Liver (tissue), 9 donors: ENCODE results near the gene GTPBP2. TPM values are rescaled to one million over a fixed set of nuclear protein-coding genes. Genes with fewer than 3 reads are reported as not detected.

Source experiments
- DNase-seq: peaks from one replicate; pipeline ENCODE4 v3.0.0-alpha.2; 2017; ENCODE audit warnings: low spot score
- H3K27ac ChIP-seq, 2 donors: one replicate each; pipeline ENCODE4 v1.7.0; 2013; ENCODE audit warnings: inconsistent platforms in 2 of 2, low read length in 2 of 2, control low read depth in 1 of 2, low read depth in 1 of 2, mild to moderate bottlenecking in 1 of 2
- H3K27me3 ChIP-seq, 4 donors: one replicate each; pipeline versions ENCODE4 v1.6.1 to v1.7.0; 2013; ENCODE audit warnings: low read length in 3 of 4, inconsistent platforms in 1 of 4, mild to moderate bottlenecking in 1 of 4, moderate library complexity in 1 of 4; ENCODE audit not compliant: control insufficient read depth in 4 of 4, insufficient read depth in 4 of 4
- H3K36me3 ChIP-seq, 4 donors: one replicate each; pipeline versions ENCODE4 v1.6.1 to v1.7.0; 2013; ENCODE audit warnings: low read length in 3 of 4, mild to moderate bottlenecking in 3 of 4, low read depth in 1 of 4, moderate library complexity in 1 of 4; ENCODE audit not compliant: control insufficient read depth in 4 of 4, insufficient read depth in 3 of 4
- H3K4me1 ChIP-seq, 4 donors: one replicate each; pipeline versions ENCODE4 v1.6.1 to v1.7.0; 2013; ENCODE audit warnings: low read length in 3 of 4, mild to moderate bottlenecking in 3 of 4, moderate library complexity in 1 of 4; ENCODE audit not compliant: control insufficient read depth in 4 of 4, insufficient read depth in 4 of 4
- H3K4me3 ChIP-seq, 3 donors: one replicate each; pipeline versions ENCODE4 v1.6.1 to v1.7.0; 2013; ENCODE audit warnings: low read length in 3 of 3, control low read depth in 1 of 3, low read depth in 1 of 3, mild to moderate bottlenecking in 1 of 3
- H3K9ac ChIP-seq, 2 donors: one replicate each; pipeline ENCODE4 v1.7.0; 2013; ENCODE audit warnings: low read length in 2 of 2, mild to moderate bottlenecking in 2 of 2, moderate library complexity in 2 of 2, control low read depth in 1 of 2, low read depth in 1 of 2
- H3K9me3 ChIP-seq, 4 donors: one replicate each; pipeline versions ENCODE4 v1.6.1 to v1.7.0; 2013; ENCODE audit warnings: low read length in 3 of 4; ENCODE audit not compliant: control insufficient read depth in 4 of 4
- EGR1 ChIP-seq, 2 donors: IDR thresholded peaks; 2 replicates each; pipeline ENCODE4 v1.6.1; 2016 to 2018; ENCODE audit warnings: antibody characterized with exemption in 2 of 2, low read depth in 2 of 2
- FOXA1 ChIP-seq: IDR thresholded peaks from 2 replicates; pipeline ENCODE4 v1.6.1; 2016; ENCODE audit warnings: antibody characterized with exemption
- FOXA2 ChIP-seq: IDR thresholded peaks from 2 replicates; pipeline ENCODE4 v1.6.1; 2016; ENCODE audit warnings: antibody characterized with exemption
- GABPA ChIP-seq, 2 donors: IDR thresholded peaks in 1 of 2; conservative IDR thresholded peaks in 1 of 2; 2 replicates each; pipeline ENCODE4 v1.6.1; 2016; ENCODE audit warnings: antibody characterized with exemption in 2 of 2, mild to moderate bottlenecking in 1 of 2, moderate library complexity in 1 of 2
- HNF4A ChIP-seq, 2 donors: conservative IDR thresholded peaks; 2 replicates each; pipeline ENCODE4 v1.6.1; 2016; ENCODE audit warnings: antibody characterized with exemption in 2 of 2, mild to moderate bottlenecking in 2 of 2
- HNF4G ChIP-seq: IDR thresholded peaks from 2 replicates; pipeline ENCODE4 v1.6.1; 2016; ENCODE audit warnings: antibody characterized with exemption
- JUND ChIP-seq, 2 donors: IDR thresholded peaks; 2 replicates each; pipeline ENCODE4 v1.6.1; 2016; ENCODE audit warnings: antibody characterized with exemption in 2 of 2
- MAX ChIP-seq: IDR thresholded peaks from 2 replicates; pipeline ENCODE4 v1.6.1; 2016; ENCODE audit warnings: antibody characterized with exemption
- NR2F2 ChIP-seq: IDR thresholded peaks from 2 replicates; pipeline ENCODE4 v1.6.1; 2016; ENCODE audit warnings: antibody characterized with exemption
- RAD21 ChIP-seq, 2 donors: IDR thresholded peaks; 2 replicates each; pipeline ENCODE4 v1.6.1; 2016; ENCODE audit warnings: antibody characterized with exemption in 2 of 2, mild to moderate bottlenecking in 2 of 2
- RXRA ChIP-seq, 2 donors: IDR thresholded peaks; 2 replicates each; pipeline ENCODE4 v1.6.1; 2017 to 2018; ENCODE audit warnings: antibody characterized with exemption in 2 of 2, mild to moderate bottlenecking in 1 of 2
- SP1 ChIP-seq: IDR thresholded peaks from 2 replicates; pipeline ENCODE4 v1.6.1; 2018; ENCODE audit warnings: antibody characterized with exemption, mild to moderate bottlenecking
- TAF1 ChIP-seq: conservative IDR thresholded peaks from 2 replicates; pipeline ENCODE4 v1.6.1; 2016; ENCODE audit warnings: antibody characterized with exemption, mild to moderate bottlenecking
- YY1 ChIP-seq: IDR thresholded peaks from 2 replicates; pipeline ENCODE4 v1.6.1; 2016; ENCODE audit warnings: antibody characterized with exemption, mild to moderate bottlenecking
- ZBTB33 ChIP-seq: IDR thresholded peaks from 2 replicates; pipeline ENCODE4 v1.6.1; 2016; ENCODE audit warnings: antibody characterized with exemption
- WGBS: extraction: QIAGEN DNeasy Blood & Tissue Kit; methylation state at CpG from one replicate; pipeline ENCODE4 v1.1.7; 2013; 5-methylcytosine and 5-hydroxymethylcytosine counted together
- polyA plus RNA-seq, 2 donors: library from polyadenylated mRNA; stranded (reverse) in 1 of 2; unstranded in 1 of 2; fragments of 200-250 nt in 1 of 2; fragments of >200 nt in 1 of 2; fragmentation: Nextera tagmentation in 1 of 2; extraction: Ambion mirVana in 1 of 2; gene quantifications; one replicate each; pipeline versions ENCODE4 v1.2.1 to v1.2.3, GENCODE V29; 2013 to 2015
- total RNA-seq, 2 donors: library from RNA; depleted of rRNA; stranded (reverse); fragments of >200 nt; gene quantifications; one replicate each; pipeline ENCODE4 v1.2.3, GENCODE V29; 2014
- TF ChIP-seq, protein P1 (sequence below): IDR thresholded peaks from 2 replicates; pipeline ENCODE4 v1.6.1; 2016; ENCODE audit warnings: antibody characterized with exemption, mild to moderate bottlenecking
- TF ChIP-seq, protein P2 (sequence below): fragments of 150-350 bp; IDR thresholded peaks from 2 replicates; pipeline ENCODE4 v1.5.1; 2017; ENCODE audit warnings: improper control_type of control experiment, low read depth, low read length; ENCODE audit not compliant: missing input control
- TF ChIP-seq, protein P3 (sequence below): IDR thresholded peaks from 2 replicates; pipeline ENCODE4 v1.6.1; 2016; ENCODE audit warnings: antibody characterized with exemption
- donor health status: healthy.
- donor health status: healthy.
- donor health status: healthy.
- donor health status: healthy.
- donor health status: healthy.

GTPBP2 gene
- total and polyA plus RNA-seq, 4 donors: 7.9 to 69.1 (median 16.1) TPM

GRCh38 chr6:43621078-43621835 lies 7.8 kb downstream of the GTPBP2 start:
- no peaks in the 10 kb centered on the region for H3K4me1 ChIP-seq
- no peaks in the 10 kb centered on the region for H3K27me3 ChIP-seq
- no peak overlapping the region for H3K27ac ChIP-seq
- TF ChIP-seq MAX (no peak), JUND (IDR thresholded peaks at IDR 0.05) (no peak), ZBTB33 (no peak), NR2F2 (no peak), HNF4G (no peak), HNF4A (conservative IDR thresholded peaks at IDR 0.05) (no peak), SP1 (no peak), RXRA (IDR thresholded peaks at IDR 0.05) (no peak), GABPA (IDR thresholded peaks at IDR 0.05 in 1 of 2, conservative IDR thresholded peaks at IDR 0.05 in 1 of 2) (no peak), YY1 (no peak), RAD21 (IDR thresholded peaks at IDR 0.05) (no peak), TAF1 (no peak), FOXA1 (no peak), EGR1 (IDR thresholded peaks at IDR 0.05; ENCODE audit: low read depth in 2 of 2) (no peak), FOXA2 (no peak)
- TF ChIP-seq, protein P1, sequence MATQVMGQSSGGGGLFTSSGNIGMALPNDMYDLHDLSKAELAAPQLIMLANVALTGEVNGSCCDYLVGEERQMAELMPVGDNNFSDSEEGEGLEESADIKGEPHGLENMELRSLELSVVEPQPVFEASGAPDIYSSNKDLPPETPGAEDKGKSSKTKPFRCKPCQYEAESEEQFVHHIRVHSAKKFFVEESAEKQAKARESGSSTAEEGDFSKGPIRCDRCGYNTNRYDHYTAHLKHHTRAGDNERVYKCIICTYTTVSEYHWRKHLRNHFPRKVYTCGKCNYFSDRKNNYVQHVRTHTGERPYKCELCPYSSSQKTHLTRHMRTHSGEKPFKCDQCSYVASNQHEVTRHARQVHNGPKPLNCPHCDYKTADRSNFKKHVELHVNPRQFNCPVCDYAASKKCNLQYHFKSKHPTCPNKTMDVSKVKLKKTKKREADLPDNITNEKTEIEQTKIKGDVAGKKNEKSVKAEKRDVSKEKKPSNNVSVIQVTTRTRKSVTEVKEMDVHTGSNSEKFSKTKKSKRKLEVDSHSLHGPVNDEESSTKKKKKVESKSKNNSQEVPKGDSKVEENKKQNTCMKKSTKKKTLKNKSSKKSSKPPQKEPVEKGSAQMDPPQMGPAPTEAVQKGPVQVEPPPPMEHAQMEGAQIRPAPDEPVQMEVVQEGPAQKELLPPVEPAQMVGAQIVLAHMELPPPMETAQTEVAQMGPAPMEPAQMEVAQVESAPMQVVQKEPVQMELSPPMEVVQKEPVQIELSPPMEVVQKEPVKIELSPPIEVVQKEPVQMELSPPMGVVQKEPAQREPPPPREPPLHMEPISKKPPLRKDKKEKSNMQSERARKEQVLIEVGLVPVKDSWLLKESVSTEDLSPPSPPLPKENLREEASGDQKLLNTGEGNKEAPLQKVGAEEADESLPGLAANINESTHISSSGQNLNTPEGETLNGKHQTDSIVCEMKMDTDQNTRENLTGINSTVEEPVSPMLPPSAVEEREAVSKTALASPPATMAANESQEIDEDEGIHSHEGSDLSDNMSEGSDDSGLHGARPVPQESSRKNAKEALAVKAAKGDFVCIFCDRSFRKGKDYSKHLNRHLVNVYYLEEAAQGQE: no peak
- TF ChIP-seq, protein P2, sequence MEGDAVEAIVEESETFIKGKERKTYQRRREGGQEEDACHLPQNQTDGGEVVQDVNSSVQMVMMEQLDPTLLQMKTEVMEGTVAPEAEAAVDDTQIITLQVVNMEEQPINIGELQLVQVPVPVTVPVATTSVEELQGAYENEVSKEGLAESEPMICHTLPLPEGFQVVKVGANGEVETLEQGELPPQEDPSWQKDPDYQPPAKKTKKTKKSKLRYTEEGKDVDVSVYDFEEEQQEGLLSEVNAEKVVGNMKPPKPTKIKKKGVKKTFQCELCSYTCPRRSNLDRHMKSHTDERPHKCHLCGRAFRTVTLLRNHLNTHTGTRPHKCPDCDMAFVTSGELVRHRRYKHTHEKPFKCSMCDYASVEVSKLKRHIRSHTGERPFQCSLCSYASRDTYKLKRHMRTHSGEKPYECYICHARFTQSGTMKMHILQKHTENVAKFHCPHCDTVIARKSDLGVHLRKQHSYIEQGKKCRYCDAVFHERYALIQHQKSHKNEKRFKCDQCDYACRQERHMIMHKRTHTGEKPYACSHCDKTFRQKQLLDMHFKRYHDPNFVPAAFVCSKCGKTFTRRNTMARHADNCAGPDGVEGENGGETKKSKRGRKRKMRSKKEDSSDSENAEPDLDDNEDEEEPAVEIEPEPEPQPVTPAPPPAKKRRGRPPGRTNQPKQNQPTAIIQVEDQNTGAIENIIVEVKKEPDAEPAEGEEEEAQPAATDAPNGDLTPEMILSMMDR: no peak
- TF ChIP-seq, protein P3, sequence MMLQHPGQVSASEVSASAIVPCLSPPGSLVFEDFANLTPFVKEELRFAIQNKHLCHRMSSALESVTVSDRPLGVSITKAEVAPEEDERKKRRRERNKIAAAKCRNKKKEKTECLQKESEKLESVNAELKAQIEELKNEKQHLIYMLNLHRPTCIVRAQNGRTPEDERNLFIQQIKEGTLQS: no peak
- 96% methylated on average over 12 of the region's 12 CpGs for WGBS
- peaks cover 3 to 51% (median 31%) of the 10 kb centered on the region in 4 donors for H3K36me3 ChIP-seq
- H3K9ac ChIP-seq: no peak overlapping the region
- no peak for DNase-seq
- H3K9me3 ChIP-seq: no peaks in the 10 kb centered on the region
- no peak overlapping the region for H3K4me3 ChIP-seq
